GM21390 (cell line): ENCODE results near the gene SESTD1.

Source experiments
- ATAC-seq: cut with Tn5 transposase; IDR thresholded peaks from one replicate; pipeline ENCODE4 v1.9.1; 2021; ENCODE audit not compliant: unreplicated experiment

SESTD1 gene

DNA sequence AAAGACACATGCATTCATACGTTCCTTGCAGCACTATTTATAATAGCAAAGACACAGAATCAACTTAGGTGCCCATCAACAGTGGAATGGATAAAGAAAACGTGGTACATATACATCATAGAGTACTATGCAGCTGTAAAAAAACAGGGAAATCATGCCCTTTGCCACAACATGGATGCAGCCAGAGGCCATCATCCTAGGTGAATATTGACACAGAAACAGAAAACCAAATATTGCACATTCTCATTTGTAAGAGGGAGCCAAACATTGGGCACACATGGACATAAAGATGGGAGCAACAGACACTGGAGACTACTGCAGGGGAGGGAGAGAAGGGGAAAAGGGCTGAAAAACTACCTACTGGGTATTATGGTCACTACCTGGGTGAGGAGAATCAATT is 73.5 kb downstream of the SESTD1 start:
- no peak for ATAC-seq

DNA sequence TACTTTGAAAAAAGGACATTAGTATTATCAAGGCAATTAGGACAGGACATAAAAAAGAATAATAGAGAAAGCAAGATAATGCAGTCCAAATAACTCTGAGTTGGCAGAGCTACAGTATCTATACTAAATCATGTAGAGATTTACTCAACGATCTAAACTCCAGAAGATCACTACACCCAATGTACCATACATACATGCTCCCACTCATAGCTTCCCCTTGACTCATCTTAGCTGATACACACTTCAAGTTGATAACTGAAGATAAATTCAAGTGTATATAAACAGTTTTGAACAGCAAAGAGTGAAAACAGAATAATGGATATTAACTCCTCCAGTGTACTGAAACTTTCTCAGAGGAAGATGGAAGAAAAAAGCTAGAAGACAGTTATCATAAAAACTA is 78.5 kb downstream of the SESTD1 start:
- ATAC-seq, result no peak

DNA sequence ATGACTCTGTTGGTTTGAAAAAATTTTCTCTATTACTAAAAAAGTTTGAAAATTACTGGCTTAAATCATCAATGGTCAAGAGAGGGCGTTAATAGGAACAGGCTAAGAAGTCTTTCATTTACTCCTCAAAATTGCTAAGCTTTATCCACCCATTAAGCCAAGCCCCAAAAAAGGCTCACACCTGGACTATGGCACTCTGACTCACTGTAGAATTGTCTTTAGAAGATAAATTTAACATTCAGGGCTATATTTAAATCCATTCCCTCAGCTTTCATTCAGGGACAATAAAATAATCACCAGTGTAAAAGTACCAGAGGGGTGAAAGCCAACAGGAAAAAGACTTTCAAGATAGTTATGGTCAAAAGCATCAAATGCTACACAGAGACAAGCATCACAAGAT is 80.0 kb downstream of the SESTD1 start:
- no peak for ATAC-seq

DNA sequence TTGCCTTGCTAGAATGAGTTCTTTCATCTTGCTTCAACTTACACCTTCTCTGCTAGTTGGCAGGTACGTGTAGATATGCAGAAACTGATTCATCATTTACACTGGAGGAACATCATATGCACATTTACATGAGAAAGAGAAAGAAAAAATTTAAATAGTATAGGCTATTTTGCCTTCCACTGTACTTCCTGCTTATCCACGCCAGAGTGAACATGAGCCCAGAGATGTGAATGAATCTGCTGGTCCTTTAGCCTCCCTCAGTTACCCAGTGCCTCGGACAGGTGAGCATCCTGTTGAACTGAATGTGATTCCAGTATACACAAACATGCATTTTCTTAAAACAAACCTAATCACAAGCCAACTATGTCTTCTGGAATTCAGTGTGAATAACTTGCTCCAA is 83.6 kb downstream of the SESTD1 start:
- ATAC-seq, result peak; percentile 75

DNA sequence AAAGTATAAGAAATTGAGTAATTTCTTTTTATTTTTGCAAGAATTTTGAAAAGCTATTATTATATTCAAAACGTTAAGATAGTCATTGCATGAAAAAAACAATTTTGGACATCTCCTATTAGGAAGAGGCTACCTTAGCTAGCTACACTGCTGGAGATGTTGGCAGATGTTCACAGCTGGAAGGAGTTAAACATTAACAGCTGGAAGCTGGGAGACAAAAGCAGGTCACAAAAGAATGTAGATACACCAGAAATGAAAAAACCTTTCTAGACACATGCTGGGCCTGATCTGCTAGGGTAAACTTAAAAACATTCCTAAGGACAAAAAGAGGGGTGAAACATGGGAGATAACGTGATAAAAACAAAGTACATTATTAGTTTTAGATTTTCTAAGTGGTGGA is 84.4 kb downstream of the SESTD1 start:
- no peak for ATAC-seq

DNA sequence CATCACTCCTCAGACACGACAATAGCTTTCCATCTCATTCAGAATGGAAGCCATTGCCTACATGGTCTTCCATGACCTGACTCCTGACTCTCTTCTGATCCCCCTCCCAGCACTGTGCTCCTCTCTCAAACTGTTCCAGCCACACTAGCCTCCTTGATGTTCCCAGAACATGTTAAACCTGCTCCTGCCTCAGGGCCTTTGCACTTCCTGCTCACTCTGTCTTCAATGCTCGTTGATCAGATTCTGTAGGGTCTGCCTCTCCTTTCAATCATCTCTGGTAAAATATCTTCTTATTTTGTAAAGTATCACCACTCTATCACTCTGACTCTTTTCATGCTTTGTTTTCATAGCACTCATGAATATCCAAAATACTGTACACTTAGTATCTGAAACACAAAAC is 84.9 kb downstream of the SESTD1 start:
- no peak for ATAC-seq

DNA sequence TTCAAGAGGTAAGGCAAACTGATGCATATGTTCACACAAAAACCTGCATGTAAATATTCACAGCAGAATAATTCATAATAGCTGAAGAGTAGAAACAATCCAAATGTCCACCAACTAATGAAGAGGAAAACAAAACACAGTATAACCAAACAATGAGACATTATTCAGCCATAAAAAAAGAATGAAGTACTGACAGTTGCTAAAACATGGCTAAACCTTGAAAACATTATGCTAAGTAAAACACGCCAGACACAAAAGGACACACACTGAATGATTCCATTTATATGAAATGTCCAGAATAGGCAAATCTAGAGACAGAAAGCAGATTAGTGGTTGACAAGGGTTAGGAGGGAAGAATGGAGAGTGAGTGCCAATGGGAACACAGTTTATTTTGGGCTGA is 86.9 kb downstream of the SESTD1 start:
- no peak for ATAC-seq

DNA sequence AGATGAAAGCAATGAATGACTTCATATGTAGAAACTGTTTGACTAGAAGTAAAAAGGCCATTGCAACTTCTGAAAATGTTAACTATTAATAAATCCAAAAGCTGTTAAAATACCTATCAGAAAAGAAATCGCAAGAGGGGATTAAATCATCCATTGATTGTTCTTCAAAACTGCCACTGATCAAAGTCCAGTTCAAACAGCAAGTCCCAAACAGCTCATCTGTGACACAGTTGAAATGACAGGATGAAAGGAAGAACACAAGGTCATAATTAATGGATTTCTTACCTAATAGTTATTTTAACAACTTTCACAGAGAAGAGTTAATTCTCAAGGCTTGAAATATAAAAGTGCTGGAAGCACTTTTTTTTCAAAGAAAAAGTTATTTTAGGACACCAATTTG is 90.4 kb downstream of the SESTD1 start:
- ATAC-seq, result no peak

DNA sequence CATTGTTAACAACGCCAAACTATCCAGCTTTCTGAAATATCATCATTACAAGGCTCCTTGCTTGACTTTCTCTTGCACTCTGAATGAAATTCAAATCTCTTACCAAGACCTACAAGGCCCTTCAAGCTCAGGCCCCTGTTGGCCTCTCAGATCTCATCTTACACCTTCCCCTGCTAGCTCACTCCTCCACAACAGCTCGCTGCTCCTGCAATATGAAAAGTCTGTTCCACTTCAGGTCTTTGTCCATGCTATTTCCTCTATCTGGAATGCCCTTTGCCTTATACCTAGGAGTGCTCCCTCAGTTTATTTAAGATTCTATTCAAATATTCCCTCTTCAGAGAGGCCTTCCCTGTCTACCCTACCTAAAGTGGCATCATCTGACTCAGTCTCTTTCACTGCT is 91.7 kb downstream of the SESTD1 start:
- no peak for ATAC-seq

DNA sequence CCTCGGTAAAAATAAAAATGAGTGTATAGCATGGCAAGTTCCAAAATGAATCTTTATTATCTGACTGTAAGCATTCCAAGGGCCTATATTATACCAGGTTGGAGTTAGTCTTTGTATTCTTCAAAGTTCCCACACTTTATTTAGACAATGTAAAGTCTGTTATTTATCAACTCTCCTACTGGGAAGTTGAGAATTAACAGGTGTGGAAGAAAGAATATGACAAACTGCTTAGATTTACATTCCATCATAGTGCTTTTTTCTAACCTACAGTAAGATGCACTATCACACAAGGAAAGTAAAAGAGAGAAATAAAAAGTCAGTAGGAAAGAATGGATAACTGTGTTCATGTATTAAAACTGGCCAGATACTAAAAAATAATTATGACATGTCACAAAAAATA is 93.3 kb downstream of the SESTD1 start:
- no peak for ATAC-seq

DNA sequence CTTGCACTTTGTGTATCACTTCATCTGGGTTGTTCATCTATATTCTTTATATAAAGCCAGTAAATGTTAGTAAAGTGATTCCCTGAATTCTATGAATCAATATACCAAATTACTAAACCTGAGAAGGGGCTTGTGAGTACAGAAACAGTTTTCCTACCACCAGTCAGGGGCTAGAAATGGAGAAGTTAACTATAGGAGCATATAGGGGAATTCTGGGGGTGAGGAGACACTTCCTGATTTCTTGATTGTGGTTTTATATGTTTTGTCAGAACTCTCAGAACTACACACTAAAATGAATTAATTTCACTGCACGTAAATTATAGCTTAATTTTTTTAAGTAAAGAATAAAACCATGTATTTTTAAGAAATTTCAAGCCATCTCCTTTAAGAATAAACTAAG is 93.7 kb downstream of the SESTD1 start:
- ATAC-seq, result no peak

DNA sequence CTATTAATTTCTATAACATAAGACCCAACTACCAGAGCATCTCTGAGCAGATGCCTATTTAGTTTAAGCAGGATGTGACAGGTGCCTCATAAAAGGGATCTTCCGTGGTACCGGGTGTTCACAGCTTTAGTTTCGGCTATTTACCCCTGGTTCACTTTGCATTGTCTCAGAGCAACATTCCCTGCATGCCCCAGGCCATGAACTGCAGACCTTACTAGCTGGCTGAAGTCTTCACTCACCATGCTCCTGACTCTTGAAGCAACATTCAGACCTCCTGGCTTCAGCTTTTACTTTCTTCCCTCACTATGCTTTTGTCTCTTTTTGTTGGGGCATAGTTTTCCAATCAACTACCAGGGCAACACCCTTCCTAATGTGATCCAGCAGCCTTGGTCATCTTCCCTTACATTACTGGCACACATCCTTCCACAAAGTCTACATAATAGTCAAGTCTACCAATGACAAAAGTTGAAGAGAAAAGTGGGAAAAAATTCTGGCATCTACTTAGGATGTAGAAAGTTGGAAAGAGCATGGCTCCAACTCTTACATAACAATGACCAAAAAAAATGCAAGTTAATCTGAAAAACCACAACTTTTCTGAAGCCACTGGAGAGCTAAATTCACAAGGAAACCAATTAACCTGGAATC is 99.2 kb downstream of the SESTD1 start:
- no peak for ATAC-seq

DNA sequence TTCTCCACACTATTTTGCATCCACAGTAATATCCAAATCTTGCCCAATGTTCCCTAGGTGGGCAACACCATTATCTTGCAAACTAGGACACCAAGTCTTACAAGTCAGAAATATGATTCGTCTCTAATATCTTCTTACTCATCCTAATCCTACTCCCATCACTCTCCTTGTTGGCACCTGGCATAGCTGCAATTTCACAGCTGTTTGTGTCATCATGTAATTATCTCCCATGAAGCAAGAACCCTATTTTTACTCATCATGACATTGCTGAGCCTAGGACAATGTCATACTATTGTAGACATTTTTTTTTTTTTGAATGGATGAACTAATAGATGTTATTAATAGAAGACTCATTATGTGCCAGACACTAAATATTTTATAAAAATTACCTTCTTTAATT is 123.4 kb downstream of the SESTD1 start:
- ATAC-seq, result no peak

DNA sequence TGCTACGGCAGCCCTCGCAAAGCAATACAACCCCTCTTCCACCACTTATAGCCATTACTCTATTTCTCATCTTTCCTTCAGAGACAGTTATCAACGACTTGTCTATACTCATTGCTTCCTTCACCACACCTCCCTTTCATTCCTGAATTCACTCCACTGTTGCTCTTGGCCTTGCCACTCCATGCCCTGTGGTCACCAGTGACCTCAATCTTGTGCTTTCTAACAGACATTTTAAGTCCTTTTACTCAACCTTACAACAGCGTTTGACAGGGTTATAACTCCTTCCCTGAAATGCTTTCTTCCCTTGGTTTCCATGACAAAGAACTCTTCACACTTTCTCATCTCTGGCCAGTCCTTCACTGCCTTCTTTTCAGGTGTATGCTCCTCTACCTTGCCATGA is 124.1 kb downstream of the SESTD1 start:
- no peak for ATAC-seq

DNA sequence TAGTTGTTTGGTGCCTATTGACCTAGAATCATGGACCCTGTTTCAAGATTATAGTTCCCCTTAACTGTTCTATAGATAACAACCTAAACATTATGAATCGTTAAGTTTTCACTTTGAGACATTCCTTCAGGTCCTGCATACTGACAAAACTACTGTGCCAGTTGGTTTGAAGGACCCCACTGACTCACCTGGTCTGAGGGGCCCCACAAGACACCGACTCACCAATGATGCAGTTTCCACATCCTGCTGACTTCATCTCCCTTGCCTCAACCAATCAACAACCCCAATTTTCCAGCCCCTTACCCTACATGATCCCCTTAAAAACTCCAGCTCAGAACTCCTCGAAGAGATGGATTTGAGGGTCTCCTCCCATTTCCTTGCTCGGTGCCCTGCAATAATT is 125.1 kb downstream of the SESTD1 start:
- ATAC-seq, result no peak

DNA sequence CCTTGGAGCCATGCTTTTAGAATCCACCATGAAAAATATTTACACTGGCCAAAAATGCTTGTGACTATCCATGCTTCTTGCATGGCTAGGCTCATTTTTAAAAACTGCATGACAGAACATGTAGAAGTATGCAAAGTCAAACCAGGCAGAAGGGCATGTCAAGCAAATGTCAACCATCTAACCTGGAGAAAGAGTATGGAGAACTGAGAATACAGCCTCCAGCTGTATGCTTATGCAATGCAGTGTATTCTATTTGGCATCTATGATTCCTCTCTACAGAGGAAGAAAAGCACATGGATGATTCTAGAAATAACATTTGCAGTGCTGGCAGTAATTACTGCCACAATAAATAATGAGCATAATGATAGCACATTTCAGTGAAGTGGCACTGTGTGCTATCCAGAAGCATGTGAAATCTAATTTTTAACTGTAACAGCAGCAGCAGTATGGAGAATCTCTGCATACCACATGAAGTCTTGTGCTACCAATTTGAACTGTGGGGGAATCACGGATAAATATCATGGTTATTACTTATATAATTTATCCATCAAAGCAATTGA is 127.4 kb downstream of the SESTD1 start:
- ATAC-seq, result no peak

DNA sequence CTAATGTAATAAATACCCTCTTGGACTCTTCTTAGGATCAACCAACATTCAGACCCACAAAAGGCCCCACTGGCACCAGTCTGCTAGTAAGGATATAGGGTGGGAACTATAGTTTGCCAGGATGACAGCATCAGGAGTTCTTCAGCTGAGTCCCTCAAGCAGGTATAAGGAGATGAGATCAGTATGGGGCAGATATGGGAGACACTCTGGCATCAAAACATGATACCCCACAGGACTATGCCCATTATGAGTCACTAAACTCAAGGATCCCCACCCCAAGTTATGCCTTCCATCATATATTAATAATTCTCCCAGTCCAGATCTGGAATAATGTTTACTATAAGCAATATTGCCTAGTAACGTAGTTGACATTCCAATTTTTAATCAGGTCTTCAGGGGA is 131.6 kb downstream of the SESTD1 start:
- no peak for ATAC-seq

DNA sequence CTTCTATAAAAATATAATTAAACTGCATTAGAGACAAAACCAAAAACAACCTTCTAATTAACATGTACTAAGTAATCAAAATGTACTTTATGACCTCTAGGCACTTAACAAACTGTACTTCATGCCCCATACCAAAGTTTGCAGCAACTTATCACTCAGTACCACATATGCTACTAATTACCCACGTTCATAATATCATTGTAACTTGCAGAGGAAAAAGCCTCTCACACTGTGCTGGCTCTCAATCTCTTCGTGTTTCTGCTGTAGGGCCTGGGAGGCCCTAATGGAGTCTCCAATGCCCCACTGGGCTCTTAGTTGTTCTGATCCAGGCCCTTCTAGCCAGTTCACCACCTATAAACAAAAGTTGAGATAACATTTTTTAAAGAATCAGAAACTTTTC is 132.6 kb downstream of the SESTD1 start:
- ATAC-seq, result no peak

DNA sequence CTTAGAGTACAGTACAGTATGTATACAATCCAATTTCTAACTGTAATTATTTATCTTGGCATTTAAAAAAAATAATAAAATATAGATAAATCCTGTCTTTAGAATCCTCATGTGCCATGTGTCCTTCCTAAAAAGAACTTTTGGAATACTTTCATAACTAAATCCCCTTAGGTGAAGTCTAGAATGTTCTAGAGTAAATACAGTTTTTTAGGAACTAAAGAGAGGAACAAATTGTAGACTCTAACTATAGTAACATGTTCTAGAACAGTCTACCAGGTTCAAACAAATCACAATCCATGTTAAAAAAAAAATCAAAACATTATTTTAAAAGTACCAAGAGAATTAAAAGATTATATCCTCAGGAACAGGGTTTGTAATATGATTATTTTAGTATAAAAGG is 134.1 kb downstream of the SESTD1 start:
- ATAC-seq, result no peak

DNA sequence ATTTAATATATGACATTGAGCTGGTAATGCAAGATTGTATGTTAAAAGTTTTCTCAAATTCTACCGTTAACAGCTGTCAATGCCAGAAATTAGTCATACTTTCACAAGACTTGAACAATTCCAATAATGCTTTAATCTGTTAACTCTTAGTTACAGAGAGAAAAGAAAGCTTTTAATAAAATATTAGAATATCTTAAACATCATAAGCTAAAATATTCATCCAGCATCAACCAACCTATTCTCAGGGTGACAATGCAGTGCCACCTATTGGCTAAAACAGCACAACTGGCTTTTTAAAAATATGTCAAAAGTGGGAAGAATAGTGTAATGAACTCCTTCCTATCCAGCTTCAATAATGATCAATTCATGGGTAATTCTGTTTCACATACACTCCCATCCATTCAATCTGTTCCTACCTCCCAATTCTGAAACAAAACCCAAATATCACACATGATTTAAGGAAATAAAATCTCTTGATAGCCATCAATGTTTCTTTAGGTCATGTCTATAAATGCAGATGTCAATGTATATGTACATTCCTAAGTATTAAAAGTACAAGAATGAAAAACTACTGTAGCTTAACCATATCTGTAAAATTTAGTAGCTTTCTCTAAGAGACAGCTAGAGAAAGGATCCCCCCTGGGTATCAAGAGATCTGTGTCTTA is 134.9 kb downstream of the SESTD1 start:
- peak; percentile 46 for ATAC-seq

DNA sequence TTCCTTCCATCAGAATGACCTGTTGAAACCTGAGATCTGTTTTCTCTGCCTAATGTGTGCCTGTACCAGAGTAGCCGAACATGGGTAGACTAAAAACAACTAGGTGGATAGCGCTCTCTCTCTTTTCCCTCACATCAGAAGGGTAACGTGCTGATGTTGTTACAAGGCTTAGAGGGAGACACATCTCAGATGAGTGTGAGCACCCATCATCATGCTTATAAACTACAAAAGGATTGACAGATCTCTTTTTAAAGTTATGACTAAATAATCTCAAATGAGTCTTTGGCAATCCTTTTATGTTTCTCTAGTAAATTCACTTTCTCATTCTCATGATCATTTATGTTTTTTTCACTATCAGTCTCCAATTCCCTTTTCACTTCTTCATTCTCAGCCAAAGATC is 139.2 kb downstream of the SESTD1 start:
- no peak for ATAC-seq

DNA sequence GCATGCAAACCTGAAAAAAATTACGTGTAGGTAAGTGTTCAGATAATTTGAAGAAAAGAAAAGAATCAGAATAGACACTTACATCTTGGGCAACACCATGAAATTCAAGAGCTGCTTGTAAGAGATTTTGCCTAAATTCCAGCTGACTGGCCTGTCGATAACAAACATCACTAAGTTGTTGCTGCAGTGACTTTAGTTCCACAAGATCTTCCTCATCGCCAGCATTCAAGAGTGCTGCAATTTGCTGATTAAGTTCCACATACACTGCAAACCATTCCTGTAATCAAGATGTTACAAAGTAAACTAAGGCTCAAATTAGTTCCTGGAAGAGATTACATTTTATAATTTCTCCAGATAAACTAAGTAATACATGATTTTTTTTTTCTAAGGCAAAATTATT is 140.3 kb downstream of the SESTD1 start:
- no peak for ATAC-seq

DNA sequence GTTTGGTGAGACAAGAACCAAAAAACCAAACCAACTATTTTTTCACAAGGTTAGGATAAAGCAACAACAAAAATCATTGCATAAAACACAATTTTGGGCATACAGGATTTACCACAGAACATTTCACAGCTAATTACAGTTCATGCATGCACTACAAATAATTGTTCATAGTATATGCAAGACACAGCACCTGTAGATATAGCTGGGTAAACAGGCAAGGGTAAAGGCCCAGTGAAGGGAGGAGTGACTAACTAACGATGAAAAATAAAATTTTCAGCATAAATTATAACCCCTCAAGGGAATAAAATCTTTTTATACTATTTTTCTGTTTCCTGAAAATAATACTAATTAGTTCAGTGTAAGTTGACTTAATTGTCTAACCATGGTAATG is 141.4 kb downstream of the SESTD1 start:
- ATAC-seq, result no peak
